GM18868 (cell line): ENCODE measurements around the gene EVA1B.

Experiments
- ATAC-seq: cut with Tn5 transposase; IDR thresholded peaks from one replicate; pipeline ENCODE4 v1.9.1; 2021; ENCODE audit warnings: mild to moderate bottlenecking, moderate library complexity; ENCODE audit not compliant: unreplicated experiment

EVA1B gene

GRCh38 chr1:36320767-36321118 lies 2.7 kb downstream of the EVA1B start:
- no peak for ATAC-seq

GRCh38 chr1:36320291-36320761 lies 3.1 kb downstream of the EVA1B start:
- ATAC-seq: no peak

DNA sequence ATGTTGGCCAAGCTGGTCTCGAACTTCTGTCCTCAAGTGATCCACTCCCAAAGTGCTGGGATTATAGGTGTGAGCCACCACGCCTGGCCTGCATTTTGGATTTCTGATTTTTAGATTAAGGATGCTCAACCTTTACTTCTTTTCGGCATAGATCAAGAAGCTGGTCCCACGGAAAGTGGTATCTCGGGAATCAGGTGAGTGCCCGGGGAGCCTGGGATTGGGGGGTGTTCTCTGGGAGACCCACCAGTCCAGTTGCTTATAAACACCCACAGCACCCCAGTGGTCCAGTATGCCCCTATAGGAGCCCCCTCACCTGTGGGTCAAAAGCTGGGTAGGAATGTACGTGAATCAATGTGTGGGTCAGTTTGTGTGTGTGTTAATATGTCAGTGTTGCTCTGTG lies 14.0 kb downstream of the EVA1B start:
- ATAC-seq: no peak

DNA sequence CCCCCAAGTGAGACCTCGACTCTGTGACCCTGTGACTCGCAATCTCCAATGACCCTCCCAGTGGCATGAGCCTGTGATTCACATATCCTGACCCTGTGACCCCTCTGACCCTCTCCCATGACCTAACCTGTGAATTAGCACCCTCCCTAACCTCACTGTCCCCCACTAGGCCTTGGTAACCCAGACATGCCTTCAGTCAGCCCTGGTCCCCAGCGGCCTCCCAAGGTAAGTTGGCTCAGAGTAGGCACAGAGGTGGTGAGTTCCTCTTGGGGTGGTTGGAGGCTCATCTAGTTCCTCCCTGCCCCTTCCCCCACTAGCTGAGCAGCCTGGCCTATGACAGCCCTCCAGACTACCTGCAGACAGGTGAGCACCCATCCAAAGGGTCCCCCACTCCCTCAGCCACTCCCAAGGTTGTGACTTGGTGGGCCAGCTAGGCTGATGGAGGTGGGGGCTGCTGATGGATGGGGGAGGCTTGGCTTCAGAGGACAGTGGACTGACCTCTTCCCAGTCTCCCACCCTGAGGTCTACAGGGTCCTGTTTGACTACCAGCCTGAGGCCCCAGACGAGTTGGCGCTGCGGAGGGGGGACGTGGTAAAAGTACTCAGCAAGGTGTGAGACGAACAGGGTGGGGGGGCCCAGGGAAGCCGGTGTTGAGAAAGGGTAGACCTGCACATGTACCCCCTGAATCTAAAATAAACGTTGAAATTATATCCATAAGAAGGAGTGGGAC lies 15.7 kb downstream of the EVA1B start:
- ATAC-seq: no peak

DNA sequence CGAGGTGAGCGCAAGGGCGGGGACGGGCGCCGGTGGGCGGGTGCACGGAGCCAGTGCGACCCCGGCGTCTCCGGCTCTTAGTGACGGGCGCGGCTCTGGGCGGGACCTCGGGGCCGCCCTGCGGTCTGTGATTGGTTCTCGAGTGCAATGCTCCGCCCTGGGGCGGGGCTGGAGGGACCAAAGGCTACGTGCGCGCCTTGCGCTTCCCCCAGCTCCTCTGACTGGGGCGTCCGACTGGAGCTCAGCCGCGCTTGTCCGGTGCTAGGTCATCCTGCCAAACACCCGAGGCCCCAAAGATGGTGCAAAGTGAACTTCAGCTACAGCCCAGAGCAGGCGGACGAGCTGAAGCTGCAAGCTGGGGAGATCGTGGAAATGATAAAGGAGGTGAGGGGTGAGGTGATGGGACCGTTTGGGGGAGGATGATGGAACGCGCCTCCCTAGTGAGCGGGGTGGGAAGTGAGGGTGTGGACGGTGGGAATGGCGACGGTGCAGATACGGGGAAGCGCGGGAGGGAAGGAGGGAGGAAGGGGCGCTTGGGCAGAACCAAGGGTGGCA lies 16.5 kb downstream of the EVA1B start:
- peak; percentile 97 for ATAC-seq

- peak; percentile 25 for ATAC-seq
Observed at GRCh38 chr1:36306210-36306901, 17.1 kb downstream of the EVA1B start, which contains the start of gene SH3D21. TSS of gene SH3D21 (plus strand) at chr1:36306368. CDS start at chr1:36306421, 53 bp downstream.

DNA sequence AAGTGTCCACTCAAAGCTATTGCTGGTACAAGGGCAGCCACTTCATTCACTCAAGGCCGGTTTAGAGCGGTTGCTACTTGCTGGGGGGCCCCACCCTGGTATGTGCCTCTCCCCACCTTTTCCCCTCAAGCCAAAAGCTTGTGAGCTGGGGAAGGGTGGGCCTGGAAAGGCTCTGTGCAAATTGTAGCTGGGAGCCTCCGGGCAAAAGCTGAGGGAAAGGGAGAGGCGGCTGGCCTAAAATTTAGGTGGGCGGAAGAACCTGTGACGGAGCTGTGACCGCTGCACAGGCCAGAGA lies 17.6 kb downstream of the EVA1B start:
- ATAC-seq: no peak

DNA sequence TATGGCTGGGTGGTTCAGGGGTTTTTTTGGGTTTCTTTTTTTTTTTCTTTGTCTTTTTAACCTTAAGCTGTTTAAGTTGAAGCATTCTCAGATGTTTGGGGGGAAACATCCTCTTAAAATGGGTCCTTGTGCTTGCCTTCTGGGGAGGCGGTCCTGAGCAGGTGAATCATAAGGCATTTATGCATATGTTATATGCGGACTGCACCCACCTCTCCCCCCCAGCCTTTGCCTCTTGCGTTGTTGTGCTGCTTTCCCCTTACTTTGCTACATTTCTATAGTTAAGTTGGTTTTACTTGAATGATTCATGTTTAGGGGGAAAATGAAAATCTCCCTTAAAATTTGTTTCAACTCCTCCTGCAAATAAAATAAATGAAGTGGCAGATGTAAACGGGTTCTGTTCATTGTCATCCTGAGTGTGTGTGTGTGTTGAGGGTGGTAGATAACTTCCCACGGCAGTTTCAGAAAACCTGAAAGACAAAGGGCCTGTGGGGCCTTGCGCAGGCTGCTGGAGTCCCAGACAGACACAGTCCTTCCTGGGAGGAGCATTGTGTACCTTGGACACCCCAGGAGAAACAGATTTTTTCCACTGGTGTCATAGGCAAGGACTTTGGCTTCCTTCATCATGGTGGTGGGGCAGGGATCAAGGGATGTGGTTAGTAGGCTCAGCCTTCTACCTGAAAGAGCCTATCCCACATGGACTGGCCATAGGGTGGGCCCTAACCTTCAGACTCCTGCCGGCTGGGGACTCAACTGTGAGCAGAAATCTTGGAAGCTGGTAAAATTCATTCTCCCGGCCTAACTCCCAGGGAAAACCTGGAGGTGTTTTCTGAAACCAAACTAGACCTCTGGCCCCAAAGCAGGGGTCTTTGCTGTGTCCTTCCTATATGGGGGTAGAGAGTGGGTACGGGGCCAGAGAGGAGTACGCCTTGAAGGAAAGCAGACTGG lies 18.2 kb downstream of the EVA1B start:
- ATAC-seq: no peak

DNA sequence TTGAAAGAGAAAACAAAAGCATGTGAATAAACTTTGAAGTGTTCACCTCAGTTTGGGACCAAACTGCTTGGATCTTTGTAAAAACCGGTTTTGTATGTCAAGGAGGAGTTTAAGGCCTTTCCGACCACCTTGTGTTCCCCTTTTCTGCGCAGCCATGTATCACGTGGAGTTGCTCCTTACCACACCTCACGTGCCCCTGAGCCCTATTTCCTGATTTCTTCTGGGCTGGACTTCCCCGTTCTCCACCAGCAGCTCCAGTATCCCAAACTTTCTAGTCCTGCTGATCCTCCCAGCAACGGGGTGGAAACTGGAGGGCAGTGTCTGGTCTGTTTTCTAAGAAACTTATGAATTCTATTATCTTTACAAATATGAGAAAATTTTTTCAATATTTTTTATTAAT lies 18.9 kb downstream of the EVA1B start:
- ATAC-seq: no peak

DNA sequence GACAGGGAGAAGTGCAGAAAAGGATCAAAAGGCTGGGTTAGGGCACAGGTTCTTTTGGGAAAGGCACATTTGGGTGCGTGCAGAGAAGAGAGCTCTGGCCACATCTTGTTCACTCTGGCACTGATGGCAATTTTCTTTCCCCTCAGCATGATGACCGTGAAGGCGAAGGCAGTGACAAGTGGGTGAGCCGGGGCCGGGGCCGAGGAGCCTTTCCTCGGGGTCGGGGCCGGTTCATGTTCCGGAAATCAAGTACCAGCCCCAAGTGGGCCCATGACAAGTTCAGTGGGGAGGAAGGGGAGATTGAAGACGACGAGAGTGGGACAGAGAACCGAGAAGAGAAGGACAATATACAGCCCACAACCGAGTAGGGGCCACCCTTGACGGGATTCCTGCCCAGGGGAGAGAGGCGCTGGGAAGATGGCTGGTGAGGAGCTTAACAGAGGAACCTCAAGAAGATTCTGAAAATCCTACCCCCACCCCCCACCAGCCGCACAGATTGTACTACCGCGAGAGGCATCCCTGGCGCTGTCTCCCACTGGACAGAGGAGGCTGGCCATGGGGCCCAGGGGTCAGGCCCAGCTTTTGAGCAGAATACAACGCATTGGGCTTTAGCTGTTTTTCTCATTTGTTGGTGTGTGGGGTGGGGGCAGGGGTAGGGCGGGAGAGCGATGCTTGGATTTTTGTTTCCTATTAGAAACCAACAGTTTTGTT lies 19.6 kb downstream of the EVA1B start:
- no peak for ATAC-seq

GRCh38 chr1:36303244-36303643 lies 20.2 kb downstream of the EVA1B start:
- ATAC-seq: no peak

DNA sequence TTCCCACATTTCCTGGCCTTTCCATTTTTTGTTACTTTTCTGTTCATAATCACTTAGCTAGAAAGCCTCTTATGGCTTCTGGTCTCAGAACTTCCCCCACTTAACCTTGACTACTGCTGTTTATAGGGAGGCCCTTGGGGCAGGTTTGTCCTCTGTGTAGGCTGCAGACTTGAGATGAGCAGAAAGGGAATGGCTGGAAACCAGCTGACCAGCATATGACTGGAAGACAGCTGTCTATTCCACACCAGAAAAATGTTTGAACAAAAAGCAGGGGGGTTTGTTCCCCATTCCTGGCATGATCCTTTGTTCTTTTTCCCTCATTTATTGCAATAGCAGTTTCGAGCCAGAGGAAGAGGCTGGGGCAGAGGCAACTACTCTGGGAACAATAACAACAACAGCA lies 22.2 kb downstream of the EVA1B start:
- ATAC-seq: no peak

DNA sequence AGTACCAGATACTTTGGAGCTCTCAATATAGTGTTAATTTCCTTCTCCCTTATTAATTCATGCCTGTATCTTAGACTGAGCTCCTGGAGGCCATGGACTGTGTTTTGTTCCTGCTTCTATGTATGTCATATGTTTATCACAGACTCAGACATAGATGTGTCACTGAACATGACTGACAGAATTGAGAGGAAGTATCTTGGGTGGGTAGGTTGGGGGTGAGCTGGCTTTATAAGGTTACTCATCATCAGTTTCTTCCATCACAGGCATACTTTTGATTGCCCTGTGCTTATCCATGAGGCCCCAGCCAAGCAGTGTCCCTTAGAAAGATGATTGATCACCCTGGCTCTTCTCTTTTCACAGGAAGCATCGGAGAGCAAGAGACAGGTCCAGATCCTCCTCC lies 22.9 kb downstream of the EVA1B start:
- no peak for ATAC-seq

DNA sequence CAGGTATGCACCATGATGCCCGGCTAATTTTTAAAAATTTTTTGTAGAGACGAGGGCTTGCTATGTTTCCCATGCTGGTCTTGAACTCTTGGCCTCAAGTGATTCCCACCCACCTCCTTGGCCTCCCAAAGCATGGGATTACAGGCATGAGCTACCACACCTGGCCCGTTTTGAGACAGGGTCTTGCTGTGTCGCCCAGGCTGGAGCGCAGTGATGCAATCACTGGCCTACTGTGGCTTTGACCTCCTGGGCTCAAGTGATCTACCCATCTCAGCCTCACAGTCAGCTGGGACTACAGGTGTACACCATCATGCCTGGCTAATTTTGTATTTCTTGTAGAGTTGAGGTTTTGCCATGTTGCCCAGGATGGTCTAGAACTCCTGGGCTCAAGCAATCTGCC lies 24.8 kb downstream of the EVA1B start:
- ATAC-seq: no peak

GRCh38 chr1:36297062-36297461 lies 26.4 kb downstream of the EVA1B start:
- ATAC-seq: no peak

- ATAC-seq: no peak
Observed at GRCh38 chr1:36295390-36295789, 28.1 kb downstream of the EVA1B start.

- ATAC-seq: no peak
Observed at GRCh38 chr1:36287595-36287994, 35.9 kb downstream of the EVA1B start.

GRCh38 chr1:36286802-36287201 lies 36.6 kb downstream of the EVA1B start:
- no peak for ATAC-seq

- no peak for ATAC-seq
Observed at GRCh38 chr1:36285443-36286101, 37.9 kb downstream of the EVA1B start.

DNA sequence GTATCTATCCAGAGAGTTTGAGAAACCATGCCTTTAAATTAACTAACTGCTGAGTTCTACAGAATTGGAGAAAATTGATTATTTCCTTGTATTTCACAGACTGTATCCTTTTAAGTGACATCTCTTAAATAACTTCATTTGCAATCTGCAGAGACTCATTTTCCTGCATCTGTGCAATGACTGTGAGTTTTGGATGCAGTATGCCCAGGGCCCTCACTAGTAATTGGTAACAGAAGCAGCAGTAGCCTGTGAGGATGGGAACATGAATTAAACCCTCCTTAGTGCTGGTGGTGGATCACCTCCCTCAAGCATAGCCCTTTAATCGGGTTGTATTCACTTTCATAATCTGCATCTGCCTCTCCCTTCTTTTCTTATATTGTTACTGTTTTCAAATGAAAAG lies 38.9 kb downstream of the EVA1B start:
- ATAC-seq: no peak
